Mucosa of stomach (tissue), 1 donor: Measurements from ENCODE around the gene ISG20L2.
A peak's percentile ranks its signal among the peaks of the same experiment; 100 is the strongest.

Experiments used
- H3K27me3 ChIP-seq: one replicate; pipeline ENCODE4 v1.7.0; 2013; ENCODE audit warnings: mild to moderate bottlenecking, low read length; ENCODE audit not compliant: control insufficient read depth, insufficient read depth
- H3K36me3 ChIP-seq: one replicate; pipeline ENCODE4 v1.7.0; 2013; ENCODE audit warnings: low read length; ENCODE audit not compliant: control insufficient read depth, insufficient read depth
- H3K4me1 ChIP-seq: one replicate; pipeline ENCODE4 v1.7.0; 2013; ENCODE audit warnings: mild to moderate bottlenecking, low read length; ENCODE audit not compliant: control insufficient read depth, insufficient read depth
- H3K4me3 ChIP-seq: one replicate; pipeline ENCODE4 v1.7.0; 2013; ENCODE audit warnings: low read length
- H3K9ac ChIP-seq: one replicate; pipeline ENCODE4 v1.7.0; 2013; ENCODE audit warnings: mild to moderate bottlenecking, low read length, moderate library complexity
- H3K9me3 ChIP-seq: one replicate; pipeline ENCODE4 v1.7.0; 2013; ENCODE audit warnings: mild to moderate bottlenecking, low read length, moderate library complexity; ENCODE audit not compliant: control insufficient read depth
- donor health status: Pancreatic carcinoma.

The ISG20L2 gene

DNA sequence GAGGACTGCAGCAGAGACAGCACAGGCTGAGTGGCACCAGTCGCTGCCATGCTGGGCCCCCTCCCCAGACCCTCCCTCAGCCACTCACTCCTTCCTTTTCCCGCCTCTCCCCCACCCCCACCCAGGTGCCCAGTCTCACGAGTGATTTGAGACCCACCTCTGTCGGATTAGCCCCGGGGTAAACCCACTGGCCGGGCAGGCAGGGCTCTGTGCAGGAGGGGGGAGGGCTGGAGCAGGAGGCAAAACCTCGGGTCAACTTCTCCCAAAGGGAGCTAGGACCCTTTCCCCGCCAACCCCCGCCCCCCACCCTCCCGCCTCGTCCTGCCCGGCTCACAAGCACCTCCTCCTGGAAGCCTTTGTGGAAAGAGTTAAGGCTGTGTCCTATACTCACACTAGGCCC lies 15.8 kb upstream of the ISG20L2 start:
- H3K9me3 ChIP-seq, result no peaks in the 10 kb centered on the region
- H3K9ac ChIP-seq, result no peak overlapping the region
- no peak overlapping the region for H3K4me3 ChIP-seq
- H3K4me1 ChIP-seq, result peaks cover 52% of the 10 kb centered on the region
- H3K27me3 ChIP-seq, result no peaks in the 10 kb centered on the region
- H3K36me3 ChIP-seq, result peaks cover 7% of the 10 kb centered on the region

DNA sequence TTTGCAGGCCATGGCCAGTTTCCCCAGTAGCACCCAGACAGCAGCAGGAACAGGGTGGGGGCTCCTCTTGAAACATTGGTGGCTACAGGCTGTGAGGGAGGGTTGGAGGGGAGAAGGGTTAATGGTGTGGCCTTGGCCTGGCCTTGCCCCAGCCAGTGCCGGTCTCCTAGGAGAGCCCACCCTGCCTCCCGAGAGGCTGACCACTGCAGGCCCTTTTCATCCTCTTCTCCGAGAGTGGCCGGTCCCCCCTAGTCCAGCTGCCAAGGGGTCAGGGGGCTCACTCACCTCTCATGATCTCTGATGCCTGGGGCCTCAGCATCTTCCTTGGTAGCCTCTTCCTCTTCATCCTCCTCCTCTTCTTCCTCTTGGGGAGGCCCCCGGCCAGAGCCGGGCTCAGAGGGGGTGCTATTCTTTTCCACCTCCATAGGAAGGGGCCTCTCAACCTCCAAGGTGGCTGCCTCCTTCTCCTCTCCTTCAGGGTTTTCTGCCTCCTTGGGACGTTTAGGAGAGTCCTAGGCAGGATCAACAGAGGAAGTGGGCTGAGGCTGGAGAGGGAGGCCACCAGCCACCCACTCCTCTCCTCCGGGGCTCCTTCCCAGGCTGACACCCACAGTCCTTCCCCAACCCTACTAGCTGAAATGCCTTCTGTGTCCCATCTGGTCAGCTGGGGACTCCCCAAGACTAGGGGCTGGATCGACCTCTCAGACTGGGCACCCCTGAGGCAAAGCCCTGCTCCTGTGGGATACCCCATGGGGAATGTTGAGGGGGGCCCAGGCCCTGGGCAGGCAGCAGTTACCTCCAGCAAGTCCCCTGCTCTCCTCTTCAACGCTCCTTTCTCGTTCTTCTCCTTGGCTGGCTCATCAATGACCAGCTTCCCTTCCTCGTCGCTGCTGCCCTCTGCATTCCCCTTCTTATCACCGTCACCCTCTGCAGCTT lies 15.1 kb upstream of the ISG20L2 start:
- Histone ChIP-seq H3K9me3 (no peaks in the 10 kb centered on the region), H3K36me3 (peaks cover 7% of the 10 kb centered on the region), H3K4me3 (no peak overlapping the region), H3K4me1 (peaks cover 45% of the 10 kb centered on the region), H3K9ac (no peak overlapping the region), H3K27me3 (no peaks in the 10 kb centered on the region)

DNA sequence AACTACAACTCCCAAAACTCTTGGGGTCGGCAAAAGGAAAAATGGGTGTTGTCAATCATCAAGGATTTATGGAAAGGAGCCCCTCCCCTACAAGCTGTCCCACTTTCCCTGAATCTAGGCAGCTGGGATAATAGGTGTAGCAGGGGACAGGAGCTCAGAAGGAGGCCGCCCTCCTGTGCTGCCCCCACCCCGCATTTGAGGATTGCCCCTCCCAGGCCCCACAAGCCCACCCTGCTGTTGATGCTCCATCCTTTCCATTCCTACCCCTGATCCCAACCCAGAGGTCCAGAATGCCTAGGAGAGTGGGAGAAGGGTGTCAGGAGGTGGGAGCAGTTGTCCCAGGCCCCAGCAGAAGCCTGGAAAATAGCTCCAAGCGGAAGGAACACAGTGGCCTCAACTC lies 14.2 kb upstream of the ISG20L2 start:
- H3K27me3 ChIP-seq, result no peaks in the 10 kb centered on the region
- H3K4me3 ChIP-seq, result no peak overlapping the region
- no peaks in the 10 kb centered on the region for H3K9me3 ChIP-seq
- peaks cover 37% of the 10 kb centered on the region for H3K4me1 ChIP-seq
- H3K9ac ChIP-seq, result no peak overlapping the region
- peaks cover 7% of the 10 kb centered on the region for H3K36me3 ChIP-seq

DNA sequence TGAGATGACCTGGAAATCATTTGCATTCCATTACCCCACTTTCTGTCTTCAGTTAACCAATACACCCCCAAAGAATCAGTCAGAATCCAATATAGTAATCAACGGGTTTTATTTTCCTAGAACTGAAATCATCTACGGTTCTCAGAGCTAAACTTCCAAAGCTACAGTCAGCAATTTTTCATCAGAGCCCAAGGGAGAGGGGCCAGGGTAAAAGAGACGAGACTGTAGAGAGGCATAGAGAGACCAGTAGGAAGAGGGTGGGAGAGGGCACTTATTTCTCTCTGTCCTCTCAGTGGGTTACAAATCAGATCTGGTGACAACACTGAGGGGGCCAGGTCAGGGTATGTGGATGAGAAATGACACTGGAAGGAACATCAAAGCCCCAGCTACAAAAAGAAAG lies 13.5 kb upstream of the ISG20L2 start:
- peaks cover 30% of the 10 kb centered on the region for H3K4me1 ChIP-seq
- H3K27me3 ChIP-seq, result no peaks in the 10 kb centered on the region
- peaks cover 7% of the 10 kb centered on the region for H3K36me3 ChIP-seq
- no peak overlapping the region for H3K9ac ChIP-seq
- H3K9me3 ChIP-seq, result no peaks in the 10 kb centered on the region
- no peak overlapping the region for H3K4me3 ChIP-seq

DNA sequence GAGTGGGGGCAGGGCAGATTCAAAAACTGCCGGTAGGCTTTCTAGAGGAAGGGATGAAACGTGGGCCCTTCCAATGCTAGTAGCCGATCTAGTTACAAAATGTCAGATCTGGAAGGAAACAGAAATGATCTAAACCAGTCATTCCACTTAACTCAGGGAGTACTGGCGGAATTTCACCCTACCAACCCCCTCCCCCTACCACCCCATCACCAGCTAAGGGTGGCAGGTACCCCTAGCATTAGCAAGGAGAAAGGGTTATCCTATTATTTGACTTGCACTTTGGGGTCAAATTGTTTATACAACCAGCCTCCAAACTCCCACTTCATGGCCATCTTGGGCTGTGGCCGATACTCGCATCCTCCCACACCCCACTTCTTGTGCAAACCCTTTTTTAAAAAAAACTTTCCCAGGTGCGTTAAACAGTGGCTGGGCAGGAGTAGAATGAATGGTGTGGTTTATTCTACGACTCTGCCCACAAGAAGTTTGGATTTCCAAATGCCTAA lies 13.0 kb upstream of the ISG20L2 start:
- H3K9ac ChIP-seq, result peak overlapping the region; percentile 51
- peaks cover 7% of the 10 kb centered on the region for H3K36me3 ChIP-seq
- no peaks in the 10 kb centered on the region for H3K27me3 ChIP-seq
- H3K4me3 ChIP-seq, result no peak overlapping the region
- no peaks in the 10 kb centered on the region for H3K9me3 ChIP-seq
- peaks cover 25% of the 10 kb centered on the region for H3K4me1 ChIP-seq

DNA sequence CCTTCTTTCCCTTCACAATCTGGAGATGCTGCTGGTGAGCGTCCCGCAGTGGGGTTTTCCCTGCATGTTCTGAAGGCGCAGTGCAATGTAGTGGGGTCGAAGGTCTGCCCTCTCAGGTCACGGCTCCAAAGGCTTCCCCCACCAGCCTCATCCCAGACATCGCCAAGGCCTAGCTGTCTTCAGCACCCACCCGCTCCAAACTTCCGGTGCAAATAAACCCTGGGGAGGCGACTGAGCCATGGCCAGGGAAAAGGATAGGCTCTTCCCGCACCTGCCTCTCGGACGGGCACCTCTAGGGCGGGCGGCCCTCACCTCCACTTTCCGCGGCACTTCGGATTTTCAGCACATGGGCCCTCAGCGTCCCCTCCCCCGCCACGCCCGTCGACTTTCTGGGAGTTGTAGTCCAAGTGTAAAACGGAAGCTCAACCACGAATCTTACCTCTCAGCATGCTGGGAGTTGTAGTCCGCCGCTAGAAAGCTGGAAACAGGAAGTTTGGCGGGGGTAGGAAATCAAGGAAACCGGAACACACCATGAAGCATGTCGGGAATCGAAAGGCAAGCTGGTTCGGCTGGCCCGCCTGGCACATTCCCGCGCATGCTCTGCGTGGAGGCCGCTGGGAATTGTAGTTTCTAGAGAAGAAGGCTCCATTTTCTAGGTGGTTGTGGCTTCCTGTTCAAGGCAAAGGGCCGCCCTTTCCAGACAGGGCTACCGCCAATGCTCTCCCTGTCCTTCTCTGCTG lies 12.3 kb upstream of the ISG20L2 start, which contains the start of gene MRPL24:
MRPL24 (minus strand) TSS at position 348 of the 740 bp plus-strand sequence. CDS start 2,384 bp downstream, outside the sequence.
- peaks cover 20% of the 10 kb centered on the region for H3K4me1 ChIP-seq
- H3K9ac ChIP-seq, result peak within 1 kb of the TSS; percentile 70
- peak within 1 kb of the TSS; percentile 92 for H3K4me3 ChIP-seq
- H3K27me3 ChIP-seq, result no peaks in the 10 kb centered on the region
- H3K9me3 ChIP-seq, result no peaks in the 10 kb centered on the region
- peaks cover 7% of the 10 kb centered on the region for H3K36me3 ChIP-seq

DNA sequence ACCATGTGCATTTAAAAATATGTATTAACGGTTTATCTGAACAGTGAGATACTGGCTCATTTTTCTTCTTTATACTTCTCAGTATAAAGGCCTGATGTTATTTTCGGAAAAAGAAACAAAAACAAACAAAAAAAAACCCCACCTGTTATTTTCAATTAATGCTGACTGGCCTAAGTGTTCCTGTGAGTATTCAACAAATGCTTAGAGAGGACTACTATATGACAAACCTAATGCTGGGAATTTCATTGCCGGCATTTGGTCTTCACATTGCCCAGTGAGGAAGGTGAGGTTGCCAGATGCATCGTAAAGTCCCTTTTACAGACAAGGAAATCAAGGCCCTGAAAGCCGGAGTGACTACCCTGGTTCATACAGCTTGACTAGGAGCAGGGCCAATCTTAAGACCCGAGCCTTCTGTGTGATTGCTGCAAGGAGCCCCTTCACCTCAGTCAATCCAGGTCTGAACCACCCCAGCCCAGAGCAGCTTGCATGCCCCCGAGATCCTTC lies 11.7 kb upstream of the ISG20L2 start:
- peak overlapping the region; percentile 92 for H3K4me3 ChIP-seq
- H3K9ac ChIP-seq, result peak overlapping the region; percentile 70
- H3K36me3 ChIP-seq, result peaks cover 7% of the 10 kb centered on the region
- peaks cover 14% of the 10 kb centered on the region for H3K4me1 ChIP-seq
- no peaks in the 10 kb centered on the region for H3K9me3 ChIP-seq
- no peaks in the 10 kb centered on the region for H3K27me3 ChIP-seq

DNA sequence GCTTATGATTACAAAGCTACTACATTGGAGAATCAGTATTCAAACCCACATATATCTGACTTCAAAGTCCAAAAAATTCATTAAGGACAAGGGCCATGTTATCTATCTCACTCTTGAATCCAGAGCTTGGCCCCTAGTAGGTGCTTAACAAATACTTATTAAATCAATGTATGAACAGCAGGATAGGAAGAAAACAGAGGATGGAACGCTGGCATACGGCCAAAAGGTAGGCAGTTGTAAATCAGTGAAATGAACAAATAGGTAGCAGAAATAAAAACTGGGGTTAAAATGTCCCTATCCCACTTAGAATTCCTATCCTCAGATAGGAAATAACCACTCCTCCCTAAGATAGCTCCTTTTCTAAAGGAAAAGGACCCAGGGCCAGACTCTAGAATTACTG lies 10.3 kb upstream of the ISG20L2 start:
- Histone ChIP-seq H3K4me3 (no peak overlapping the region), H3K9ac (no peak overlapping the region), H3K27me3 (no peaks in the 10 kb centered on the region), H3K36me3 (no peaks in the 10 kb centered on the region), H3K4me1 (peaks cover 12% of the 10 kb centered on the region), H3K9me3 (no peaks in the 10 kb centered on the region)

DNA sequence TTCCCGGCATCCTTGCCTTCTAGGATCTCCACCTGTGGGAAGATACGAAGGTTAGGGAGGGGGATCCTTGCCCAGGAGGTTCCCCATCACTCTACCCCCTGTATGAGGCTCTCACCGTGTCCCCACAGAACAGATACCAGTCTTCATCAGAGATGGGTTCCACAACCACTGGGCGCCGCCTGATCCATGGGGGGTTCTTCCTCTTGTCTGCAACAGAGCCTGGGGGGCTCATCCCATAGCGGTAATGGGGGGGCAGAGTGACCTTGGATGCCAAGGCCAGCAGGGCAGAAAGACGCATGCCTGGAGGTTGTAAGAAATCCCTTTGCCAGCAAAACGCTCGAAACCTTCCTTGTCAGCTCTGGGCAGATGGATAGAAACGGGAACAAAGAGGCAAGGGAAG lies 9.8 kb upstream of the ISG20L2 start:
- peaks cover 12% of the 10 kb centered on the region for H3K4me1 ChIP-seq
- H3K36me3 ChIP-seq, result no peaks in the 10 kb centered on the region
- H3K9ac ChIP-seq, result no peak overlapping the region
- H3K9me3 ChIP-seq, result no peaks in the 10 kb centered on the region
- H3K4me3 ChIP-seq, result no peak overlapping the region
- no peaks in the 10 kb centered on the region for H3K27me3 ChIP-seq

DNA sequence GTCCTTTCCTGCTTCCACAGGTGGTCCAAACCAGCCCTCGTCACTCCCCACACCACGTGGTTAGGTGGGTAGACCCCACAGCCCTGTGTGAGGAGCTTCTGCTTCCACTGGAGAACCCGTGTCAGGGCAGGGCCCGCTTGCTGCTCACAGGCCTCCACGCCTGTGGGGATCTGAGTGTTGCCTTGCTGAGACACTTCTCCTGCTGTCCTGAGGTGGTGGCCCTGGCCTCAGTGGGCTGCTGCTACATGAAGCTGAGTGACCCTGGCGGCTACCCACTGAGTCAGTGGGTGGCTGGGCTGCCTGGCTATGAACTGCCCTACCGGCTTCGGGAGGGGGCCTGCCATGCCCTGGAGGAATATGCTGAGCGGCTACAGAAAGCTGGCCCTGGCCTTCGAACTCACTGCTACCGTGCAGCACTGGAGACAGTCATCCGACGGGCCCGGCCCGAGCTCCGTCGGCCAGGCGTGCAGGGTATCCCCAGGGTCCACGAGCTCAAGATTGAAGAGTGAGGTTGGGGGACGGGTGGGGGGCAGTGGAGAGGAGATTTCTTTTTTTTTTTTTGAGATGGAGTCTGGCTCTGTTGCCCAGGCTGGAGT lies 5.5 kb upstream of the ISG20L2 start:
- H3K27me3 ChIP-seq, result no peaks in the 10 kb centered on the region
- no peaks in the 10 kb centered on the region for H3K4me1 ChIP-seq
- no peak overlapping the region for H3K4me3 ChIP-seq
- no peaks in the 10 kb centered on the region for H3K9me3 ChIP-seq
- no peak overlapping the region for H3K9ac ChIP-seq
- H3K36me3 ChIP-seq, result no peaks in the 10 kb centered on the region

DNA sequence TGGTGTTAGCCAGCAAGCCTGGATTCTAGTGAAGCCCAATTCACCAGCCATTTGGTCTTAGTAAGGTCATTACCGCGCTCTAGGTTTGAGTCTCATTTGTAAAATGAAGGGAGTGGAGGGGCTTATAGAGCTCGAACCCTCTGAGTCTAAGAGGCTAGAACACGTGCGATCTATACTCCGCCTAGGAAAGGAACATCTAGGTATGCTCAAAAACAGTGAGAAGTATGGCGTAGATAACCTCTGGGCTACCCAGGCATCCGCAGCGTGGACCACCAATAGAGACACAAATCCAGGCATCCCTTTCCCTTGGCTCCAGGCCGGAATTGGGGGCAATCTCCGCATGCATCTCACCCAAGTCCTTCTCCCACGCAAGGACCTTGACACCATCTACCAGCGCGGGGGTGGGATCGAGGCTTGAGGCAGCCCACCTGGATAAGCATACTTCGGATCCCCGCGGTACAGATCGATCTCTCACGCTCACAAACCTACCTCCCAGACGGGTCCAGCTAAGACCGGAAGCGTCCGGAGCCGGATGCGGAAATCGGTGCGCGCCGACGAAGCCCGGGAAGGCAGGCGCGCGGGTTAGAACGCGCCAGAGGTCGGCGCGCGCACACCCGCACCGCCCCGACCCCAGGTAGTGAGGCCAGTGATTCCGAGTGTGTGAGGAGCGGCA lies 504 bp downstream of the ISG20L2 start, which contains the start of gene METTL25B:
METTL25B (plus strand) TSS at position 544 of the 673 bp plus-strand sequence. CDS start 636 bp downstream, outside the sequence.
- Histone ChIP-seq H3K9me3 (no peaks in the 10 kb centered on the region), H3K9ac (peak within 1 kb of the TSS; percentile 91), H3K4me3 (peak within 1 kb of the TSS; percentile 98), H3K27me3 (no peaks in the 10 kb centered on the region), H3K36me3 (peaks cover 5% of the 10 kb centered on the region), H3K4me1 (peaks cover 29% of the 10 kb centered on the region)
